Breast epithelium (tissue), 3 donors: ENCODE measurements around the gene AWAT1.

ENCODE experiments used
- CTCF ChIP-seq, 3 donors: fragments of 450-650 bp; IDR thresholded peaks; one replicate each; pipeline ENCODE4 v1.5.1; 2016 to 2017; ENCODE audit warnings: antibody characterized with exemption in 3 of 3, mild to moderate bottlenecking in 3 of 3, moderate library complexity in 3 of 3
- POLR2A ChIP-seq: fragments of 450-650 bp; IDR thresholded peaks from one replicate; pipeline ENCODE4 v1.6.1; 2016; ENCODE audit warnings: antibody characterized with exemption, mild to moderate bottlenecking, moderate library complexity
- POLR2AphosphoS5 ChIP-seq, 3 donors: sonication (generic); formaldehyde crosslinking; IDR thresholded peaks; one replicate each; pipeline ENCODE4 v1.6.1; 2017; ENCODE audit warnings: antibody characterized with exemption in 3 of 3

- TF ChIP-seq CTCF (IDR thresholded peaks at IDR 0.05): no peak
- no peak for TF ChIP-seq POLR2A
- TF ChIP-seq POLR2AphosphoS5 (IDR thresholded peaks at IDR 0.05): no peak
Measured at GRCh38 chrX:70255452-70255851, 21.0 kb downstream of the AWAT1 start.
